Activated effector memory CD4-positive, alpha-beta T cell treated with Interleukin-2 at 50 U/mL for 16 hours (primary cell): ENCODE results near the gene ELOB.

Experiments
- DNase-seq: peaks from one replicate; pipeline ENCODE4 v3.0.0-alpha.2; 2020

Gene ELOB

DNA sequence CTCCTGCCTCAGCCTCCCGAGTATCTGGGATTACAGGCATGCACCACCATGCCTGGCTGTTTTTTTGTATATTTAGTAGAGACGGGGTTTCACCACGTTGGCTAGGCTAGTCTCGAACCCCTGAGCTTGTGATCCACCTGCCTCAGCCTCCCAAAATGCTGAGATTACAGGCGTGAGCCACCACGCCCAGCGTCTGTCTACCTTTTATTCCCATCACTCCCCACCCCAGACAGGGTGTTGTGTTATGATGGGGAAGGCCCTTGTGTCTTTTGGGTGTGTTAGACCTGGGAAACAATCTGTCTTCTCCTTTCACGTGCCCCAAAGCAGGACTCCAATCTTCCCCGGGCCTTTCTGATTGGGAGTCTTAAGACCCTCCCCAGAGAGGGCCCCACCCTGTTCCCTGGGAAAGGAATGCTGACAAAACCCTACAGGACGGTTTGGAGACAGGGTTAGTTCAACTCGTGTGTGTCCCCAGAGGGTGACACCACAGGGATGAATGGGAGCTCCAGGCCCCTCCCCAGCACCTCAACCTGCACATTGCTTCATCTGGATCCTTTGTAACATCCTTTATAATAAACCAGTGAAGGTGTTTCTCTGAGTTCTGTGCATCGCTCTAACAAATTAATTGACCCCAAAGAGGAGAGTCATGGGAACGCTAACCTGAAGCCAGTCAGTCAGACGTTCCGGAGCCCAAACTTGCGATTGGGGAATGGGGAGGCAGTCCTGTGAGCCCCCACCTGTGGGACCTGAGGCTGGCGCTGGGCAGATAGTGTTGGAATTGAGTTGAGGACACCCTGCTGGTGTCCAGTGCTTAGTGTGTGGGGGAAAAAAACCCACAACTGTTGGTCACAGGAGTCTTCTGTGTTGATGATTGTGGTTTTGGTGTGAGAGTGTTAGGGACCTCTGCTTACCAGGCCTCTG lies 3.2 kb upstream of the ELOB start:
- no peak for DNase-seq

DNA sequence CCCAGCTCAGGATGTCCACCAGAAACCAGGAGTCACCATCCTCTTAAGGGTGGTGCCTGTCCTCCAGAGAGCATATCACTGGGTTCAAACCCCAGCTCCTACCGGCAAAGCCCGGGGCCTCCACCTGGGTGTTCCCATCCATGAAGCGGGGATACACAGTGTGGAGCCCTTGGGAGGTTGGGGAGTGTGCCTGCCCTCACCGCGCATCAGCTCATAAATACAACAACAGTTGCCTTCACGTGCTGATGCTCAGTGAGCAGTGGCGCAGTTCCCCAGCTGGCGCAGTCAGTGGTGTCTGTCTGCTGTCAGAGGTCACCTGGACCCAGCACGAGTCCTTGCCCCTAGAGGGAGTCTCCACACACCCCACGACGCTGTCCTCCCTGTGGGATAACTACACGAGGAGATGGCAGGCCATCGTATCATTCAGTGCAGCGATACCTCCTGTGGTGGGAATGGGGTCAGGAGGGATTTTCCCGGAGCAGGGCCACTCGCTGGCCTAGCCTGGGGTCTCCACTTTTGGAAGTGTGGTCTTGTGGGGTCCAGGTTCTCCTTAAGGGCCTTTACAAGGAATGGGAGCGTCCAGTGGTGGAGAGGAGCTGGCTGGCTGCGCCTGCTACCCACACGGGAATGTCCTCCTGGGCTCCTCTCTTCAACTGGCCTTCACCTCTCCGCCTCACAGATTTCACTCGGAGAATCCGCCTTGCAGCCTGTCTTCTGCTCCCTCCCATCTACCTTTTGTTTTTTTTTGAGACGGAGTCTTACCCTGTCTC lies 2.3 kb upstream of the ELOB start:
- no peak for DNase-seq

DNA sequence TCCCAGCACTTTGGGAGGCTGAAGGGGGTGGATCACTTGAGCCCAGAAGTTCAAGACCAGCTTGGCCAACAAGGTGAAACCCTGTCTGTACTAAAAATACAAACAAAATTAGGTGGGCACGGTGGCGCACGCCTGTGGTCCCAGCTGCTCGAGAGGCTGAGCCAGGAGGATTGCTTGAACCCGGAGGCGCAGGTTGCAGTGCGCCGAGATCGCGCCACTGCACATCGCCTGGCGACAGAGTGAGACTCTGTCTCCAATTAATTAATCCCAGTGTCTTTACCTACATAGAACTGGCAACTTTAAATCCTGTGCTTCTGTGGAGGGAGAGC lies 1.5 kb upstream of the ELOB start:
- DNase-seq, result no peak

DNA sequence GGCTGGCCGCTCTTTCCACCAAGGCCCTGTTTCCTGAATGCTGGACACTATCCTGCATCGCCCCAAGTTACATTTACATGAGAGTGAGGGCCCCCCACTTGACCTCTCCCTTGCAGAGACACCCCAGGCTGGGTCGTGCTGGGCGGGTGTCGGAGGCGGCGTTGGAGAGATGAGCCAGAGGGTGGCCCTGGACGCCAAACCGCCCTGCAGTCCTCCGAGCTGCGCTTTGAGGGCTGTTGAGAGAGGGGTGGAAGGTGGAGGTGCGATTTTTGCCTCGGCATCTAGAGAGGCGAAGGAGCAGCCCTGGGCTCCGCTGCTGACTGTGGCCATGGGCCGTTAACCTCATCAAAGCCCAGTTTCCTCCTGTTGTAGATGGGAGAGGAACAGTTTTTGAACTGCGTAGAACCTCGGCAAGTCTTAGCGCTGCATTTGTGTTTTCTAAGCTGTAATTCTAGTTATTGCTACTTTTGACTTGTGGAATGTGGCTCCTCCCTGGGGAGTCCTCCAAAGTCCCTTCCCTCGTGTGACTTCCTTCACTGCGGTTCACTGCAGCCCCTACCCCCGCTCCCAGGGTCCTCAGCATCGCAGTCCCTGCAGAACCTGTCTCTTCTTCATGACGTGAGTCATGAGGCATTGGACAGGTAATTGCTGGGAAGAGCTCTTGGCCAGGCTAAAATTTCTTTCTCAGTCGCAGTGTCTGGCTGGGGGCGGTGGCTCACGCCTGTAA lies 986 bp upstream of the ELOB start:
- DNase-seq, result peak; percentile 39

DNA sequence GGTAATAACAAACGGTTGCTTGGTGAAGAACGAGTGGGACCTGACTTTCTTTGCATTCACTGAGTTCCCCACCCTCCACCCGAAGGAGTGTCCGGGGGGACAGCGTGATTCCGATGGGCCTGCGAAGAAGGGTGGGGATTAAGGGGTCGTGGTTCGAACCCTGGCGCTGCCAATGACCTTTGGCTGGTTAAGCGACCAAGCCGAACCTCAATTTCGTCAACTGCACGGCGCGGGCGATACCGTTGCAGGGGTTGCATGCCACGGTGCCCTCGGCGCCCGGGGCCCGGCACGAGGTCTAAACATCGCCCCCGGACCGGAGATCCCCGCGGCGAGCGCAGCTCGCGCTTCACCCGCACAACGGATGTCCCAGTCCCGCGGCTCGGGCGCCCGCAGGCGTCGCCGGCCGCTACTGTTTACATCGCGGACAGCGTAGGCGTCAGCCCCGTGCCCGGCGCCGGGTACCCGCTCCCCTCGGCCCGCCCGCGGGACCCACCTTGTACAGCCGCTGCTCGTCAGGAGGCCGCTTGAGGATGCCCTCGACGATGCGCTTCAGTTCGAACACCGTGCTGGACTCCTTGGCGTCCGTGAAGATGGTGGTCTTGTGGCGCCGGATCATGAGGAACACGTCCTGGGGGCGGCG lies 460 bp downstream of the ELOB start:
- DNase-seq, result no peak

DNA sequence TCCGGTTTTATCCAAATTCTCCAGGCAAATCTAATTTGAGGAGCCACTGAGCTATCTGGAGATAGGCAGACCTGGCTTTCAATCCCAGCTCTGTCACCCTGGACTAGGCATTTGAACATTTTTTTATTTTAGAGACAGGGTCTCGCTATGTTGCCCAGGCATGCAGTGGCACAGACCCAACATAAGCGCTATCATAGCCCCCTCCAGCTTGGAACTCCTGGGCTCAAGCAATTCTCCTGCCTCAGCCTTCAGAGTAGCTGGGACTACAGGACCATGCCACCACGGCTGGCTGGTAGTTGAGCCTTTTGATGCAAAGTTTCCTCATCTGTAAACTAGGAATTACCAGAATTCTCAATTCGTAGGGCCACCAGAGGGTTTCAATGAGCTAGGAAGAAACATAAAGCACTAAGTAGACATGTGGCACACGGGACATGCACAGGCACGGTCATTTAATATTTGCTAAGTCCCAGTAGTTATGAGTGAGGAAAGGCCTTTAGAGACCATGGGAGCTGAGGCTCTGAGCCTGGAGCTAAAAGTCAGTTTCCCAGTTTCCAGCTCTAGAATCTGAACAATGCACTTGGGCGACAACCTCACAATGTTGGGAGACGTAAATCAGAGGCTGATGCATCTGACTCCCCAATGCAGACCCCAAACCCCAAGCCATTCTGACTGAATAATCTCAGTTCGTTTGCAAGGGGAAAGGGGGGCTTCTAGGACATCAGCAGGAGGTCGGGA lies 1.1 kb downstream of the ELOB start:
- no peak for DNase-seq

DNA sequence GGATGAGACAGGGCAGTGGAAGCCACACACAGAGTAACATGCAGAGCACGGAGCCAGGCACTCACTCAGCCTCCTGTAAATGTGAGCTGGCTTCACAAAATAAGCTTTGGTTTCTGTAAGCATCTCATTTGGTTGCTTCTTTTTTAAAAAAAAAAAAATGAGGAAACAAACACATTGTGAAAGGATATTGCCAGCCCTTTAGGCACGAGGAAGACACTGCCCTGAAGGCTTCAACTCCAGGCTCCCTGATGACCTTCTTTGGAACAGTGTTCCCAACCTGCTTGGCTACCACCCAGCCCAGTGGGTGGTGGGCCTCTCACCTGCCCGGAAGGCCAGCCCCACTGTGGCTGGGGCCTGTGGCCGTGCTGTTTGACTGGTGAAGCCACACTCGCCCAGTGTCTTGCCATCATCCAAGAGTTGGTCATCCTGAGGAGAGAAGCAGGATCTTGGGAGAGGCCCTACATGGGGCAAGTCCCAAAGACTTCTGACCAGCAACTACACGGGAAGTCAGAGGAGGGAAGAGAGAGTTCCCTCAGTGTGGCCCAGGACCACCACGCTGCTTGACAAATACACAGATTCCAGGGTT lies 1.9 kb downstream of the ELOB start:
- DNase-seq, result no peak

DNA sequence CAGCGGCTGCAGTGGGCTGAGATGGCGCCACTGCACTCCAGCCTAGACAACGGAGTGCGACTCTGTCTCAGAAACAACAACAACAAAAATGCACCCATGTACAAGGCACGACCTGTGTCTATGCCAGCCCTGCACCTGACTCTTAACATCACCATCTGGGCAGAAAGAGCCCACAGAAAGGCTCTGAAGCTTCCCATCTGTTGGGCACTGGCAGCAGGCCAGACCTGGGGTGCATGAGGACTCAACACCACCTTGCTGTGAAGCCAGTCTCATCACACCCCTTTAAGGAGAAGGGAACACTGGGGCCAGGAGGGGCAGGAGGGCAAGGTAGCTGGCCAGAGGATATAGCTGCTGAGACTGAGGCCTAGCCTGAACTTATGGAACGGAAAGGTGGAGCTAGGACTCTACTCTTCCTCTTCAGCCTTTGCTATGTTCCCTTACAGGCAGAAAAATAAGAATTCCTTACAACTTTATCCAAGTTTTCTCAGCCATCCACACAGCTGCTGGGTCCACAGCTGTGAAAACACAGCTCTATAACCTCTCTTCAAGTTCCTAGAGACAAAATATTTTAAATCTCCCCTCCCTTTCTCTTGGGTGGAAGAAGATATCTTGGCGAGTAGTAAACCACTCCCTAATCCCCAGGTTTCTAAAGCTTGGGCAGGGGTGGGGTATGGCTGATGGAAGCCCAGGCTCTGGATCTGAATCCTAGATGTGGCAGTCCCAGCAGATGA lies 2.8 kb downstream of the ELOB start:
- DNase-seq, result no peak

DNA sequence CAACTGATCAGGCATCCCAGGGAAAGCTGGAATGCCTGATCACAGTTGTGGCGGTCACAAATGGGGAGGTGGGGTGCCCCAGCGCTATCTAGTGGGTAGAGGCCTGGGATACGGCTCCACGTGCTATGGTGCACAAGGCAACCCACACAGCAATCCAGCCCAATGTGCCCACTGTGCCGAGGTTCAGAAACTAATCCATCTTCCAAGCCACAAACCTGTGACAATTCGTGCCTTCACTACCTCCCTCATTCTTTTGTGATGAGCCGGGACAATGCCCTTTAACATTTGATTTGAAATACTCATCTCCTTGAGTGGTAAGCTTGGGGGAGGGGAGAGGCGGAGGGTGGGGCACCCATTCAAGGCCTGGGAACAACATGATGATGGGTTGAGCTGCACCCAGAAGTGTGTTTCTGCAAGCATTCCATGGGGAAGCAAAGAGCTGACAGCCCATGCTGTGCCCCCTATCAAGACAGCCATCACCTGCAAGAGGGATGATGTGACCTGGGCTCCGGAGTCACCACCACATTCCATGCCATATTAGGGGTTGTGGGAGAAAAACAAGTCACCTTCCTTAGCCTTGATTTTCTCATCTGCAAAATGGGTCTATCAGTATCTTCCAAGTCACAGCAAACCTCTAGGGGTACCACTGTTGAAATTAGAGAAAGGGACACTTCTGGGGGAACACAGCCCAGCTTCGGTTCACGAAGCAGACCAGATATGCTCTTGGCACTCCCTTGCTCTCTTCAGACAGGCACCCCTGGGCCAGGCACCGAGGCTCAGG lies 3.7 kb downstream of the ELOB start:
- DNase-seq, result no peak

DNA sequence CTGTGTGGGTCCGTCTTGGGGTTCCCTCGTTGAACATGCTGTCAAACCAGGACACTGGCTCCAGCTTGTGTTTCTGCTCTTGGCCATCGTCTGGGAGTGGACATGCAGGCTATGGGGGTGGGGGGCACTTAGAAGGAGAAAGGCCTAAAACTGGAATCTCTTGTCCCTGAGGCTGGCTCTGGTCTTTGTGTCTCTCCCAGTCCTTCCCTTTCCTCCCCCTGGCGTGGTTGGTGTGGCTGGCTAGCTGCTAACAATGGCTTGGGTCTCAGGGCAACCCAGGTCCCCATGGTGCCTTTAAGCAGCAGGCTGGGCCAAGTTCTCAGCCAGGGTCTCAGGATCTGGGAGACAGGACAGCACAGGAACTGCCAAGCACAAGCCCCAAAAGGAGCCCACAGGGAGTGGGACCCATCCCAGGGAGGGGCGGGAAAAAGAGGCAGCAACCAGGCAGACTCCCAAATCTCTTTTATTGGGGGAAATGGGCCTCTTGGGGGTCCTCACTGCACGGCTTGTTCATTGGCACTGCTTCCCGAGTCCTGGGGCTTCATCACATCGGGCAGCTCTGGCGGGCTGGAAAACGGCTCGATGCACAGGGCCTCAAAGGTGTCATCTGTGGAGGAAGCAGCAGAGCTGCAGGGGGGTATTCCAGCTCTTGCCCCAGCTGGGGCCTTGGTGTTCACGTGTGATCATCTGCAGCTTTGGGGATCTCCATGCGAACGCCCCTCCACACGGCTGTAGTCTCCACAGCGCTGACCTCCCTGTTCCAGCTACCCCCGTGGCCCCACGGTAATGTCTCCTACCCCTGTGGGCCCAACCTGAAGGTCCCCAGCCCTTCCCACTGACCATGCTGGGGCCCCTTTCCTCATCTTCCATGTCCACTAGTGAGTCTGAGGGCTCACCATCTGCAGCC lies 5.3 kb downstream of the ELOB start:
- DNase-seq, result no peak

DNA sequence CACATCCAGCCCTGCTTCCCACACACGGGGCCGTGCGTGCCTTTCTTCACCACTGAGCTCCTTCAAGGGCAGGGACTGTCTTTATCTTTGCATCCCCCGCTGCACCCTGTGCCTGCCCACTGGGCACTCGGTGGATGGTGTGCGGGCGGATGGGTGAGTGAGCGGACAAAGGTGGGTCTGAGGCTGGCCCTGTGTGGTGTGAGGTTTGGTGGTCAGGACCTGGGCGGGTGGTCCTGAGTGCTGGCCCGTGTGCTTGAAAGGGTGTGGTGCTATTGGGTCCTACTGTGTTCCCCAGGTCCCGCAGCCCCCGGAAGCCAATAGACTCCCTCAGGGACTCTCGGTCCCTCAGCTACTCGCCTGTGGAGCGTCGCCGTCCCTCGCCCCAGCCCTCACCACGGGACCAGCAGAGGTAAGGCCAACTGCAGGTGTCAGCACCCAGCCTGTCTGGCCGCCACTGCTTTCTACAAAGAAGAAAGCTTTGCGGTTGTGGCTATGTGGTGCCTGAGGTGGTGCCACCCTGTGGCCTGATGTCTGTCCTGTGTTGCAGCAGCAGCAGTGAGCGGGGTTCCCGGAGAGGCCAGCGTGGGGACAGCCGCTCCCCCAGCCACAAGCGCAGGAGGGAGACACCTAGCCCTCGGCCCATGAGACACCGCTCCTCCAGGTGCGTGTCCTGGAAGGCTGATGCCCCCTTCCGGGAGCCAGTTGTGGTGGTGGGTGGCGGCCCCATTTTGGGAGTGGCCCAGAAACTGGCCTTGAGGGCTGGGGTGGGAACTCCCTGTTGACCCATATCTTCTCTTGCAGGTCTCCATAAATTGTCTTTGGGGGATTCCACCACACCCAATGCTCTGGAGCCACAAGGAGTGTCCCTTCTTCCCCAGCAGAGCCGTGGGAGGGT lies 6.8 kb downstream of the ELOB start:
- no peak for DNase-seq

DNA sequence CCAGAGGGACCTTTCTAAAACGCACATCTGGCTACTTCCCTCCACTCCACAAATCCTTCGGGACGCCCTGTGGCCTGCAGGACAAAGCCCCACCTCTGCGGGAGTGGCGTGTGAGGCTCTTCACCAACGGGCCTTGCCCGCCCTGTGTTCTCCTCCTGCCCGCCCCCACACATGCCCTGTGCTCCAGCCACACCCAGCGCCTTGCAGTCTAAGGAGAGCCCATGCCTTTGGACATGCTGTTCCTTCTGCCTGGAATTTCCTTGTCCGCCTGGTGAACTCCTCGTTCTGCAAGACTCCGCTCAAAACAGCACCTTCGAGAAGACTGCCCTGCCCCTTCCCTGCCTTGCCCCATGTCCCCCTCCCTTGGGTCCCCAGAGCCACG lies 7.4 kb downstream of the ELOB start:
- DNase-seq, result no peak

DNA sequence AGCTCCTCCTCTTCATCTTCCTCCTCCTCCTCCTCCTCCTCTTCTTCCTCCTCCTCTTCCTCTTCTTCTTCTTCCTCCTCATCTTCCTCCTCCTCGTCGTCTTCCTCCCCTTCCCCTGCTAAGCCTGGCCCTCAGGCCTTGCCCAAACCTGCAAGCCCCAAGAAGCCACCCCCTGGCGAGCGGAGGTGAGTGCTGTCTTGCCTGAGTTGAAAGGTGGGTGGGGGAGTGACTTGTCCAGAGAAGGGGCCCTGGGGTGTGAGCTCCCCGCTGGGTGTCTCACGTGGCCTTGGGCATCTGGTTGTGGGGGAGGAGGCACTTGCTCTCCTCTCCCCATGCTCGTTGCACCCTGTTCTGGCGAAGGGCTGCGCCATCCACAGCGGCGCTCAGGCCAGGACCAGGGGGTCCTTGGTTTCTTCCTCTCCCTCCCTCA lies 8.0 kb downstream of the ELOB start:
- DNase-seq, result no peak

DNA sequence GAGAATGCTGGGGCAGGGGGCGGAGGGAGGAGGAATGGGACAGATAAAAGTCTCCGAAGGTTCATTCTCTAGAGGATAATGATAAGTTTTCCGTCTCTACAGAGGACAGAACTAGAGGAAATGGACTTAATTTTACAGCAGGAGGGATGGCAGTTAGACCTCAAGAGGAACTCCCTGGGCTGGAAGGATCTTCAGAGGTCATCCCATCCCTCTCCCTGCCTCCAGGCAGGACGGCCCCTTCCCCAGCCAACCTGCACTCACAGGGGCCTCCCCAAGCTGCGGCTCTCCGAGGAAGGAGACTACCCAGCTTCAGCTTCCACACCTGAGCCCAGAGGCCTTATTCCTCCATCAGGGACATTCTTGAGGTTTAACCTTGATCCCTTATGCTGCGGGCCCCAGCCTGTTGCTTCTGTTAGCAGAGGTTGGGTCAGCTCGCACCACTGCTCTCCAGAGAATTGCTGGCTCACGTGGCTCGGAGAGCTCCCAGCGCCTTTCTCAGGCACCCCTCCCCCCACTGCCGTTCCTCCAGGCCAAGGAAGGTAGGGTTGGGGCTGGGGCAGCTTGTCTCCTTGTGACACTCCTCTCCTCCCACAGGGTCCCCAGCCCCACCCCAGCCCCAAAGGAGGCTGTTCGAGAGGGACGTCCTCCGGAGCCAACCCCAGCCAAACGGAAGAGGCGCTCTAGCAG lies 8.5 kb downstream of the ELOB start:
- DNase-seq, result no peak

DNA sequence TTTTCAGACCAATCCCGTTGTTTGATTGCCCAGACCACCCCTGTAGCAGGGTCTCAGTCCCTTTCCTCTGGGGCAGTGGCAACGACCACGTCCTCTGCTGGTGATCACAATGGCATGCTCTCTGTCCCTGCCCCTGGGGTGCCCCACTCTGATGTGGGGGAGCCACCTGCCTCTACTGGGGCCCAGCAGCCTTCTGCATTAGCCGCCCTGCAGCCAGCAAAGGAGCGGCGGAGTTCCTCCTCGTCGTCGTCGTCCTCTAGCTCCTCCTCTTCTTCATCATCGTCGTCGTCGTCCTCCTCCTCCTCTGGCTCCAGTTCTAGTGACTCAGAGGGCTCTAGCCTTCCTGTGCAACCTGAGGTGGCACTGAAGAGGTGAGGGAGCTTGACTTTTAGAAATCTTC lies 9.2 kb downstream of the ELOB start:
- no peak for DNase-seq

DNA sequence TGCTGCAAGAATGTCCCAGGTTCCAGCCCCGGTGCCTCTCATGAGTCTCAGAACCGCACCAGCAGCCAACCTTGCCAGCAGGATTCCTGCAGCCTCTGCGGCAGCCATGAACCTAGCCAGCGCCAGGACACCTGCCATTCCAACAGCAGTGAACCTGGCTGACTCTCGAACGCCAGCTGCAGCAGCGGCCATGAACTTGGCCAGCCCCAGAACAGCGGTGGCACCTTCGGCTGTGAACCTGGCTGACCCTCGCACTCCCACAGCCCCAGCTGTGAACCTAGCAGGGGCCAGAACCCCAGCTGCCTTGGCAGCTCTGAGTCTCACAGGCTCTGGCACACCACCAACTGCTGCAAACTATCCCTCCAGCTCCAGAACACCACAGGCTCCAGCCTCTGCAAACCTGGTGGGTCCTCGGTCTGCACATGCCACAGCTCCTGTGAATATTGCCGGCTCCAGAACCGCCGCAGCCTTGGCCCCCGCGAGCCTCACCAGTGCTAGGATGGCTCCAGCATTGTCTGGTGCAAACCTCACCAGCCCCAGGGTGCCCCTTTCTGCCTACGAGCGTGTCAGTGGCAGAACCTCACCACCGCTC lies 9.8 kb downstream of the ELOB start:
- no peak for DNase-seq

DNA sequence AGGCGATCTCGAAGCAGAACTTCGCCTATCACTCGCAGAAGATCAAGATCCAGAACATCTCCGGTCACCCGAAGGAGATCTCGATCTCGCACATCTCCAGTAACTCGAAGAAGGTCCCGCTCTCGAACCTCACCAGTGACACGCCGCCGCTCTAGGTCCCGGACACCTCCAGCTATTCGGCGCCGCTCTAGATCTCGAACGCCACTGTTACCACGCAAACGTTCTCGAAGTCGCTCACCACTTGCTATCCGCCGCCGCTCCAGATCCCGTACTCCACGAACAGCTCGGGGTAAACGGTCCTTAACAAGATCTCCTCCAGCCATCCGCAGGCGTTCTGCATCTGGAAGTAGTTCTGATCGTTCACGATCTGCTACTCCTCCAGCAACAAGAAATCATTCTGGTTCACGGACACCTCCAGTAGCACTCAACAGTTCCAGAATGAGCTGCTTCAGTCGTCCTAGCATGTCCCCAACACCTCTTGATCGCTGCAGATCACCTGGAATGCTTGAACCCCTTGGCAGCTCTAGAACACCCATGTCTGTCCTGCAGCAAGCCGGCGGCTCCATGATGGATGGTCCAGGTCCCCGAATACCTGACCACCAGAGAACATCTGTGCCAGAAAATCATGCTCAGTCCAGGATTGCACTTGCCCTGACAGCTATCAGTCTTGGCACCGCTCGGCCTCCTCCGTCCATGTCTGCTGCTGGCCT lies 10.5 kb downstream of the ELOB start:
- no peak for DNase-seq
